BJ (cell line): ENCODE data around the gene PITPNC1. TPM values are rescaled to one million over a fixed set of nuclear protein-coding genes. Genes with fewer than 3 reads are reported as not detected.
A peak's percentile ranks its signal among the peaks of the same experiment; 100 is the strongest.

Experiments used
- CTCF ChIA-PET: fragments of 350-600 bp; formaldehyde crosslinking; extraction: SDS; loops from one replicate; lab custom pipeline; 2021; ENCODE audit warnings: antibody characterized with exemption, inconsistent platforms; lab: Yijun Ruan, JAX
- POLR2A ChIA-PET: fragments of 300-600 bp; sonication (Branson Sonifier 250); formaldehyde crosslinking; extraction: SDS; loops from one replicate; lab custom pipeline; 2021; ENCODE audit warnings: antibody characterized with exemption; lab: Charles Lee
- DNase-seq: peaks from one replicate; pipeline ENCODE4 v3.0.0-alpha.2; 2011; ENCODE audit warnings: low read depth
- H3K27me3 ChIP-seq: 2 replicates; pipeline ENCODE4 v1.6.0; 2011; ENCODE audit warnings: low read length; ENCODE audit not compliant: control insufficient read depth, insufficient read depth
- H3K36me3 ChIP-seq: 2 replicates; pipeline ENCODE4 v1.5.1; 2011; ENCODE audit warnings: low read length; ENCODE audit not compliant: control insufficient read depth, insufficient read depth
- H3K4me3 ChIP-seq: 2 replicates; pipeline ENCODE4 v1.5.1; 2011; ENCODE audit warnings: low read depth, mild to moderate bottlenecking, control low read depth, low read length
- polyA plus RNA-seq: library from polyadenylated mRNA; depleted of rRNA; stranded (reverse); fragments of >200 nt; gene quantifications from 2 replicates; pipeline ENCODE4 v1.2.3, GENCODE V29; 2011
- TF ChIP-seq, protein P1 (sequence below): IDR thresholded peaks from 2 replicates; pipeline ENCODE4 v1.5.1; 2011; ENCODE audit warnings: low read depth, mild to moderate bottlenecking, control low read depth, inconsistent platforms, low read length, moderate library complexity; ENCODE audit not compliant: insufficient read depth

Gene PITPNC1
- polyA plus RNA-seq, 1 experiment = 4.6 TPM

DNA sequence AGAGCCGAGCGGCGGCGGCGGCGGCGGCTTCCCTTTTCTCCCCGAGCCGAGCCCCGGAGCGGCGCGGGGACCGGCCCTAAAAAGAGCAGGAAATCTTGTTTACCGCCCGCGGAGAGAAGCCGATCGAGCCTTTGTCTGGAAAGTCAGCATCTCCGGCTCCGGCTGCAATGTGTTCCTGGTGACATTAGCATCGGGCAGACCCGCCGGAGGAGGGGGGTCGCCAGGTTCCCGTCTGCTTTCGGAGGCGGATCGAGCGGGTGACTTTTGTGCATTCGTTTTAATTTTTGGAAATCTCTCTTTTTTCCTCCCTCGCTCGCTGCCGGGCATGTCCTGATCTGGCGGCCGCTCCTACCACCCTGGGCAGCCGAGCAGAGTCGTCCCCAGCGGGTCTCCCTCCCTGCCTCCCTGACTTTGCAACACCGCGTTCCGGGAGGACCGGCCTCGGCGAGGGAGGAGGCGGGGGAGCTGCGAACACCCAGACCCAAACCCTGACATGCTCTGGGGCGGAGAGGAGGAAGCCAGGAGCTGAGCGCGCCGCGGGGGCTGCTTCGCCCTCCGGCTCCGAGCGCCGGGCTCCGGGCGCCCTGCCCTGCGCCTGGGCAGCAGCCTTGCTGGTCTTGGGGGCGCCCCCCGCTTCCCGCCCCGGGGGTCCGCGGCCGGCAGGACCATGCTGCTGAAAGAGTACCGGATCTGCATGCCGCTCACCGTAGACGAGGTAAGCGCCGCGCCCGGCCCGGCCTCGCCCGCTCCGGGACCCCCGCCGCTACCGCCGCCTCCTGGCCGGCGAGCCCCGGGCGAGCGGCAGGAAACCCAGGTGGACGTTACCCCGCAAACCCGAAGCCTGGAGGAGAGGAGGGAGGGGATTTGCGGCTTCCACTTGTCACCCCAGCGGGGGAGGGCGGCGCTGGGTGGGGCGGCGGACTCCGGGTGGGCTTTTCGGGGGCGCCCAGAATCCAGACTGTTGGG is 690 bp downstream of the PITPNC1 start:
- Histone ChIP-seq H3K27me3 (no peaks in the 10 kb centered on the region), H3K4me3 (peak overlapping the region; percentile 88), H3K36me3 (no peaks in the 10 kb centered on the region)
- ChIA-PET POLR2A (no interaction called here), CTCF (interaction anchor here (0.6 to 3.3 kb wide), 26 partner anchors 9 to 328 kb away, joined by 3 to 58 read pairs (median 7); partner anchors contain the start of gene PSMD12)
- no peak for DNase-seq
- TF ChIP-seq, protein P1, sequence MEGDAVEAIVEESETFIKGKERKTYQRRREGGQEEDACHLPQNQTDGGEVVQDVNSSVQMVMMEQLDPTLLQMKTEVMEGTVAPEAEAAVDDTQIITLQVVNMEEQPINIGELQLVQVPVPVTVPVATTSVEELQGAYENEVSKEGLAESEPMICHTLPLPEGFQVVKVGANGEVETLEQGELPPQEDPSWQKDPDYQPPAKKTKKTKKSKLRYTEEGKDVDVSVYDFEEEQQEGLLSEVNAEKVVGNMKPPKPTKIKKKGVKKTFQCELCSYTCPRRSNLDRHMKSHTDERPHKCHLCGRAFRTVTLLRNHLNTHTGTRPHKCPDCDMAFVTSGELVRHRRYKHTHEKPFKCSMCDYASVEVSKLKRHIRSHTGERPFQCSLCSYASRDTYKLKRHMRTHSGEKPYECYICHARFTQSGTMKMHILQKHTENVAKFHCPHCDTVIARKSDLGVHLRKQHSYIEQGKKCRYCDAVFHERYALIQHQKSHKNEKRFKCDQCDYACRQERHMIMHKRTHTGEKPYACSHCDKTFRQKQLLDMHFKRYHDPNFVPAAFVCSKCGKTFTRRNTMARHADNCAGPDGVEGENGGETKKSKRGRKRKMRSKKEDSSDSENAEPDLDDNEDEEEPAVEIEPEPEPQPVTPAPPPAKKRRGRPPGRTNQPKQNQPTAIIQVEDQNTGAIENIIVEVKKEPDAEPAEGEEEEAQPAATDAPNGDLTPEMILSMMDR = peak; percentile 32

DNA sequence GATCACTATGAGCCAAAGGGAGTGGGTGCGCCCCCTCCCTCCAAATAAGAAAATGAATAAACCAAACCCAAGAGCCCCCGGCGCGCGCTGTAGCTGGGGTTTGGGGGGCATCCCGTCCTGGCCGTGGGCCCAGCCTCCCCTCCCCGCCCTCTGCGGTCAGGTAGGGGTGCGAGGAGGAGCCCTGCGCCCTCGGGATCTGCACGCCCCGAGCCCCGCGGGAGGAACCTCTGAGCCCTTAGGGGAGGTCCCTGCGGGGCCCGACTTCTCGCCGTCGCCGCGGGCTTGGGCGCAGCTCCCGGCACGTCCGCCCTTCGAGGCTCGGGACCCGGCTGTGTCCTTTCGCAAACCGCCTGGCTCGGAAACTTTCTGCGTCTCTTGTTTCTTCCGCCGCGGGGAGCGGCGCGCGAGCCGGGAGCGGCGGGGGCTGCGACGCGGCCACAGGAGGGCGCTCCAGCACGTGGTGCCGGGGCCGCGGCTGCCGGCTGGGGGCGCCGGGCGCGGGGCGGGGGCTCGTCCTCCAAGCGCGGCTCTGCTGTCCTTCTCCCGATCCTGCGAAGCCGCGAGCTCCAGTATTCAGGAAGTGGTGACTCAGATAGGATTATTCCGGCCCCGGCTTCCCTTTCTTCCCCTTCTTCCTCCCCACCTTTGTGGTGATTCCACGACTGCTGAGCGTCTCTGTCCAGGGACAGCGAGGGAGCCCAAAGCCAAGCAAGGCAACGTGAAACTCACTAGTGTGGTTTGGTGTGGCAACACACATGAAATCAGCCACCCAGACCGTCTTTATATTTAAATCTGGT is 1.6 kb downstream of the PITPNC1 start:
- ChIA-PET POLR2A (no interaction called here), CTCF (interaction anchor here (0.8 to 3.3 kb wide), 34 partner anchors 9 to 327 kb away, joined by 3 to 58 read pairs (median 6); partner anchors contain the start of gene PSMD12)
- Histone ChIP-seq H3K27me3 (no peaks in the 10 kb centered on the region), H3K4me3 (peak overlapping the region; percentile 88), H3K36me3 (no peaks in the 10 kb centered on the region)
- TF ChIP-seq, protein P1 = peak; percentile 42
- no peak for DNase-seq

DNA sequence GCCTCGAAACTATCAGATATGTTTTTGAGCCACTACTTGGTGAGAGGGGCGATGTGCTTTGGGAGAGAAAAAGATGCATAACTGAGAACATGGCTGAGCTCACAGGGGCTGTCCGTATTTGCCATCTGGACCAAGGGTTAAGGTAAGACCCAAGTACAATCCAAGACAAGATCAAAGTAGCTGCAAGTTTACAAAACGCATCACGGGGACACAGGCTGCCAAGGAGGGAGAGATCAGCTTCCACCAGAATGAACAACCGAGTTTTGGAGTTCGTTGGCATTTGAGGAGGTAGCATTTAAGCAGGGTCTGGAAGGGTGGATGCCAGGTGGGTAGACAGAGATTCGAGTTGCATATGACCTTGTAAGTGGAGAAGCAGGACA is 2.2 kb downstream of the PITPNC1 start:
- TF ChIP-seq, protein P1 = no peak

DNA sequence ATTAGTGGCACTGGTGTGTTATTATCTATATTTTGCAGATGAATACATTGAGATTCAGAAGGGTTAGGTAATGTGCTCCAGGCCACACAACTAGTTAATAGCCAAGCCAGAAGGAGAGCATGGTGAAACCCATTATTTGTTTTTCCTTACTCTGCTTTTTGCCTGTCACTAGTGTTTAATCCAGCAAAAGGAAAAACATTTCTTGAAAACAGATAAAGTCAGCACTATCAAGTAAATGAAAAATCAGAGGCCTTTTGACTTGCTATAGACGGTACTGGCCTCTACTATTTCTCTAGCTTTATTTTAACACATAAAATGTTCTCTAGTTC is 4.8 kb downstream of the PITPNC1 start:
- Histone ChIP-seq H3K4me3 (no peak overlapping the region), H3K36me3 (no peaks in the 10 kb centered on the region), H3K27me3 (no peaks in the 10 kb centered on the region)
- ChIA-PET CTCF (interaction anchor here (1.4 kb wide), 1 partner anchor 23 kb away, joined by 3 read pairs; no protein-coding TSS in a partner anchor), POLR2A (no interaction called here)
- no peak for DNase-seq
- TF ChIP-seq, protein P1 = no peak

More for the DNA sequence above, 2.2 kb downstream of the PITPNC1 start:
- POLR2A ChIA-PET = no interaction called here
- Histone ChIP-seq H3K27me3 (no peaks in the 10 kb centered on the region), H3K4me3 (peak overlapping the region; percentile 88), H3K36me3 (no peaks in the 10 kb centered on the region)
- CTCF ChIA-PET = interaction anchor here (0.6 to 3.3 kb wide), 33 partner anchors 9 to 321 kb away, joined by 3 to 58 read pairs (median 6); partner anchors contain the start of gene PSMD12
- DNase-seq = no peak
